HCEC 1CT (cell line): ENCODE data around the gene ERFE.

Experiments
- DNase-seq: peaks from one replicate; pipeline ENCODE4 v3.0.0-alpha.2; 2017

The ERFE gene

GRCh38 chr2:238140040-238140439, 18.7 kb upstream of the ERFE start:
- no peak for DNase-seq

GRCh38 chr2:238140721-238141540, 17.8 kb upstream of the ERFE start:
- DNase-seq = no peak

- DNase-seq = peak; percentile 53
These were observed 17.0 kb upstream of the ERFE start for GRCh38 chr2:238141541-238142318.

GRCh38 chr2:238142382-238143205, 16.2 kb upstream of the ERFE start:
- DNase-seq = no peak

GRCh38 chr2:238143239-238143951, 15.4 kb upstream of the ERFE start:
- DNase-seq = peak; percentile 78

- no peak for DNase-seq
These were observed 14.5 kb upstream of the ERFE start for GRCh38 chr2:238144262-238144661.

GRCh38 chr2:238145046-238145445, 13.7 kb upstream of the ERFE start:
- no peak for DNase-seq

- DNase-seq = no peak
These were observed 12.9 kb upstream of the ERFE start for GRCh38 chr2:238145851-238146250.

GRCh38 chr2:238146884-238147544, 11.8 kb upstream of the ERFE start:
- DNase-seq = no peak

GRCh38 chr2:238148981-238149380, 9.8 kb upstream of the ERFE start:
- no peak for DNase-seq

- DNase-seq = no peak
These were observed 8.8 kb upstream of the ERFE start for GRCh38 chr2:238149841-238150572.

GRCh38 chr2:238150686-238151085, 8.1 kb upstream of the ERFE start:
- no peak for DNase-seq

GRCh38 chr2:238151205-238151604, 7.6 kb upstream of the ERFE start:
- DNase-seq = no peak

- no peak for DNase-seq
These were observed 7.0 kb upstream of the ERFE start for GRCh38 chr2:238151628-238152235.

GRCh38 chr2:238152771-238153688, 5.7 kb upstream of the ERFE start:
- DNase-seq = no peak

- DNase-seq = no peak
These were observed 4.2 kb upstream of the ERFE start for GRCh38 chr2:238154570-238154969.

GRCh38 chr2:238155051-238155760, 3.6 kb upstream of the ERFE start:
- DNase-seq = peak; percentile 90

- peak; percentile 20 for DNase-seq
These were observed 2.7 kb upstream of the ERFE start for GRCh38 chr2:238155761-238156694.
